HG03558 (cell line): ENCODE results near the gene ACSL3.
"Not testable (repeated sequence)": the region's sequence is repeated elsewhere in the genome, so short reads cannot be mapped to it uniquely, and the experiment has no call there.

ENCODE experiments used
- ATAC-seq: cut with Tn5 transposase; IDR thresholded peaks from one replicate; pipeline ENCODE4 v1.9.1; 2021; ENCODE audit warnings: moderate number of reproducible peaks; ENCODE audit not compliant: unreplicated experiment; ENCODE audit errors: extremely low read depth

Gene ACSL3

DNA sequence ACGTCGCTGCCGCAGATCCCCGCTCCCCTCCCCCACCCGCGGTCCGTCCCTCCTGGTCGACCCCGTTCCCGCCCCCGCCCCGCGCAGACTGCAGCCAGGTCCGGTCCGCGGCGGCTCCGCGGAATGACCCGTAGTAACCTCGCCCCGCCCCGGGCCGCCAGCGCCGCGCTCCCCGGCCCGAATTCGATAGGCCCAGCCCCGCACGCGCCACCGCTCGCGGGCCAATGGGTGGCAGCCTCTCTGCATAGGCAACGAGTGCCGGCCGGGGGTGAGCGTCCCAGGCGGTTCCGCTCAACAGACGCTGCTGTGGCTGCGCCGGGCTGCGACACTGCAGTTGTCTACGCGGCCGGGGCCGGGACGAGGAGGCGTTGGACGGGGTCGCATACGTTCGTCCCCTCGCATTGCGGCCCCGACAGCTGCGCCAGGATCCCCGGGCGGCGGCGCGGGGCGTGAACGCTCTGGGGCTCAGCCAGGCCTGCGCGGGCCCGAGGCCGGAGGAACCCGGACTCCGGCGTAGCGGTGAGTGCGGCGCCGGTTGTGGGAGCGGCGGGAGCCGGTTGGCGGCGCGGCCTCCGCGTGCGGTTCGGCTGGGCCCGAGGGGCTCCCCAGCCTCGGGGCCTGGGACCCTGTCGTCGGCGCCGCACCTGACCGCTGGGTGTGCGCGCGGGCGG, at the start of gene ACSL3:
TSS of gene ACSL3 (plus strand) at position 297 of the 671 bp plus-strand sequence. CDS start 47,737 bp downstream, outside the sequence.
- peak; percentile 97 for ATAC-seq

DNA sequence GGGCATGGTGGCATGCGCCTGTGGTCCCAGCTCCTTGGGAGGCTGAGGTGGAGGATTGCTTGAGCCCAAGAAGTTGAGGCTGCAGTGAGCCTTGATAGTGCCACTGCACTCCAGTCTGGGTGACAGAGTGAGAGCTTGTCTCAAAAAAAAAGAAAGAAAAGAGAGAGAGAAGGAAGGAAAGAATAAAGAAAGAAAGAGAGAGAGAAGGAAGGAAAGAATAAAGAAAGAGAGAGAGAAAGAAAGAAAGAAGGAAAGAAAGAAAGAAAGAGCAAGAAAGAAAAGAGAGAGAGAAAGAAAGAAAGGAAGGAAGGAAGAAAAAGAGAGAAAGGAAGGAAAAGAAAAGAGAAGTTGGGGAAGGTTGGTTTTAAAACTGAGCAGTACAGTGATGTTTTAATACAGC, 49.0 kb upstream of the ACSL3 start:
- ATAC-seq = no peak

DNA sequence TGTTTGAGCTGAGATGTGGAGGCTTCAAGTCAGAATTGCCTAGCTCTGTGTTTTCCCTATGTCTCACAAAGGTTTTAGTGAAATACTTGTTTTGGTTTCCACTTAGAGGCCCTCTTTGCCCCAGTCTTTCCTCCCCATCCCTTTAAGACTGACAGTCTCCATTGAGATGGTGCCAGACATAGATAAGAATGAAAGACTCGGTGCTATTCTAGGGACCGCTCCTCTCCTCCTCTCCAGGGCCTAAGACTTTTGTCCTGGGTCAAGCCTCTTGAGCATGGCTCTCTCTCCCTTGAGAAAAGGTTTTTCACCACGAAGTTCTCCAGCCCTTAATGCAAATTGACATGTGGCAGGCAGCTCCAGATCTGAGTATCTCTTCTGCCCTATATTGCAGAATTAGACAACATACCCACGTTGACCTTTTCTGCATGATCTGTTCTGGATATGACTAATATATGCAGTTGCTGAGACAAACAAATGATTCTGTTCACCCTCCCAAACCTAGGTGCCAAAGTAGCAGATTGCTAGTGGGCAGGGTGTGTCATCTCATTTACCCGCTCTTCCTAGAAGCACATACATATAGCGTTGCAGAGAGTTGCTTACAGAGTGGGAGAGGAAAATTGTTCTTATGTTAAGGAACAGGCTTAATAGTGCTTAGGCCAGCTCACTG, 47.5 kb upstream of the ACSL3 start:
- peak; percentile 95 for ATAC-seq

DNA sequence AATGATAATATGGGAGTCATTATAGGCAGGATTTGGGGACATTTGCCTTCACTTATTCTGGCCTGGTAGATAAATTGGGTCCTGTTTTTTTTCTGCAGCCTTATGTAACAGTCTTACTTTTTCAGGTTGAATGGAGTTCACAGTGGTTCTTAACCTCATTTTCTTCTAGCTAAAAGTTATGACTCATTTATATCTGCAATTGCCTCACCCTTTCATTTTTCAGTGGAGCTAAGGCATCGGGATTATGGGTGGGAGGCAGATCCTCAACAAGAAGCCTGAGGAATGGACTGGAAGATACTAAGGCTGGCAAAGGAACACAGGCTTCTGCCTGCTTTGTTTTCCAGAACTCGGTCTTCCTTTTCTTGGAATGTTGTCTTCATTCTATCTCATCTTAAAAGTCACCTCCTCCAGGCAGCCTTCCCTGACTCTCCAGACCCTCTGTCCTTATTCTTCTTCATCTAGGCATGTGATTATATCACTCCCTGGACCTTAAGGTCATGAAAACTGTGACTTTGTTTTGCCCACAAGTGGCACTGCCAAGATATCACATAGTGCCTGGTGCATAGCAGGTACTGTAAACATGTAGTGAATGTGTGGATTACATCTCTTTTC, 41.0 kb upstream of the ACSL3 start:
- ATAC-seq = no peak

DNA sequence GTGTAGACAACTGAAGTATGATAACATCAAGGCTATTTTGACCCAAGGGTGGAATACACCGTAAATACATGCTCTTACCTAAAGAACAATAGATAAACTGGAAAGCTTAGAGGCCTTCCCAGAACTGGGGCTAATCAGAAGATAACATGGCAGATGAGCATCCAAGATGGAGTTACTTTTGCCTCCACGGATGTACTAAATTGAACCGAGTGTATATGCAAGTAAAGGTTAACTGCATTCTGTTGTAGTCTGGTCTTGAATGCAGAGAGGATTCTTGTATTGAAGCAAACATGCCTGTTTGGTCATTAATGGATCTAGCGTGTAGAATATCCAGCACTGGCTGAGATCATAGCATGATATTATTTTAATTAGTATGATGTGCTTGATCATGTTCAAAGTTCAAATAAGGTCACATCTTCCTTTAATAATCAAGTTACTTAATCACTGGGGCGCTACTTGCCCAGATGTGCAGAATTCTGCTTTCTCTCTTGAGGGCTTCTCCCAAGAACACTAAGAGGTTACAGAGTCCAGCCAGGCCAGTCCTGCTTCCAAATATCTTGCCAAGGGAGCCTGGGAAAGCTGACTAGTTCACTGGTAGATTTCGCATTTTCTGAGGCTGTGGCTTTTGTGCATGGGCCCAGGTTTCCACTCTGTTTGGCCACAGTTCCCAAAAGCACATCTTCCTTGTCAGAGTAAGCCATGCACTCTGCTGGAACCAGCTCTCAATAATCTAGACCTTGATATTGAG, 37.5 kb upstream of the ACSL3 start:
- ATAC-seq = no peak

DNA sequence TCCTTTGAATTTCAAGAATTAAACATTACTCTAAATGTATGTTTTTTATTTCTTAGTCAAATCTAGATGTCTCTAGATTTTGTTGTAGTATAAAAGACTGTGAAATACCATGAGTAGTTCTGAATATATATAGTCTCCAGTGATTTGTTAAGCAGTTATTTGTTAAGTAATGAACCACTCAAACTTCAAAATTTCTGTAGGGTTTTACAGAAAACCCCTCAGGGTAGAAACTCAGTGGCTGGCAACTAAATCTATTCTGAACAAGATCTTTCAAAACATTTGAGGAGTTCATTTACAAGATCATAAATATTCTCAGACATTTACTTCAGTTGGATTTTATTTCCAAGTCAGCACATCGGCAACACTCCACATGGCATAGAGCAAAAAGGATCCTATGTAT, 35.8 kb upstream of the ACSL3 start:
- ATAC-seq = no peak

DNA sequence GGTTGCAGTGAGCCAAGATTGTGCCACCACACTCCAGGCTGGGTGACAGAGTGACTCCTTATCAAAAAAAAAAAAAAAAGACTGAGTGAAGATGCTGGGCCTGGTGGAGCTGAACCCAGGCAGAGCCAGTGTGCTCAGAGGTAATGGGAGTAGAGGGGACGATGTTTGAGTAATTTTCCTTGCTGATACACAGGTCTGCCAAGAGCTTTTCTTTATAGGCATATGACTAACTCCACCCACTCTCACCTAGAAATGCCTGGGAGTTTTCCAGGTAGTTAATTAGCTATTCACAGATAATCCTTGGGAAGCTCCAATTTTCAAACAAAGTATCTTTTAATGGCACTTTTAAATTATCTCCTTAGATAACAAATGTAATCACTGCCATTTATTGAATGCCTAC, 33.4 kb upstream of the ACSL3 start:
- no peak for ATAC-seq

DNA sequence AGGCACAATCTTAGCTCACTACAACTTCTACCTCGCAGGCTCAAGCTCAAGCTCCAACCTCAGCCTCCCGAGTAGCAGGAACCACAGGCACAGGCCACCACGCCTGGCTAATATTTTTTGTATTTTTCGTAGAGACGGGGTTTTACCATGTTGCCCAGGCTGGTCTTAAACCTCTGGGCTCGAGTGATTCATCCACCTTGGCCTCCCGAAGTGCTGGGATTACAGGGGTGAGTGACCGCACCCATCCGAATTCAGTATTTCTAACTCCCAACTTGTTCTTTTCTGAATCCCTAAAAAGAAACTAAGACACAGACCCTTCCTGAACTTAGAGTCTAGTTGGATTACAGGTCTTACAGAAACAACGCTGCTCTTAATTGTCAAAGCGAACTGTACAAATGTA, 32.3 kb upstream of the ACSL3 start:
- no peak for ATAC-seq

DNA sequence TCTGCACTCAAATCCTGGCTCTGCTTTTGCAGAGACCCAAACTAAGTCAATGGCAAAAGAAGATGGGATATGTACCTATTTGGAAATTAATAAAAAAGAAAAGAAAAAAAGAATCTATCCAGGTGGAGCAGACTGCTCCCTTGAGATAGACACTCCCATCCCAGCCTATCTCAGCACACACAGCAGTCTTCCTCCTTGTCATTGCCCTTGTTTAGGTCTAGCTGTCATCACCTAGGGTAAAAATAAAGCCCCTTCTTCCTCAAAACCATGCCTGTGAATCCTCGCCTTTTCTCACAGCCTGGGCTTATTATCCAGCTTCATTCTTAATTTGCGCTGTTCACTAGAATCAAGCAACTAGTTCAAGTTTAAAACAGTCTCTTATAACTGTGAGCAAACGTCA, 30.7 kb upstream of the ACSL3 start:
- ATAC-seq = no peak

DNA sequence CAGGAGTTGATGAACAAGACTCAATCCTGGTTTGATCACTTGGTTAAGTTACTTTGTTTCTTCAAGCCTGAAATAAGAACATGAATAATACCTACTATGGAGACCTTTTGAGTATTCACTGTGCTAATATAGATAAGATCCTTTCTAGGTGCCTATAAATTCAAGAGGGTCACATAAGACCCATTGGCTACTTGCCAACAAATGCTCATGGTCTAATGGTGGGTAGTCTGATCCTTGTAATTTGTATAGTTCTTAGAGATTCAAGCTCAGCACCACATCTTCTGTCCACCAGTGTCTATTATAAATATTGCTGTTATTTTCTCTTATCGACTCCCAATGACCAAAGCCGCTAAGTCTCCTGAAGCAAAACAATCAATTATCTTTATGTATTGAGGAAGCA, 27.4 kb upstream of the ACSL3 start:
- ATAC-seq = no peak

DNA sequence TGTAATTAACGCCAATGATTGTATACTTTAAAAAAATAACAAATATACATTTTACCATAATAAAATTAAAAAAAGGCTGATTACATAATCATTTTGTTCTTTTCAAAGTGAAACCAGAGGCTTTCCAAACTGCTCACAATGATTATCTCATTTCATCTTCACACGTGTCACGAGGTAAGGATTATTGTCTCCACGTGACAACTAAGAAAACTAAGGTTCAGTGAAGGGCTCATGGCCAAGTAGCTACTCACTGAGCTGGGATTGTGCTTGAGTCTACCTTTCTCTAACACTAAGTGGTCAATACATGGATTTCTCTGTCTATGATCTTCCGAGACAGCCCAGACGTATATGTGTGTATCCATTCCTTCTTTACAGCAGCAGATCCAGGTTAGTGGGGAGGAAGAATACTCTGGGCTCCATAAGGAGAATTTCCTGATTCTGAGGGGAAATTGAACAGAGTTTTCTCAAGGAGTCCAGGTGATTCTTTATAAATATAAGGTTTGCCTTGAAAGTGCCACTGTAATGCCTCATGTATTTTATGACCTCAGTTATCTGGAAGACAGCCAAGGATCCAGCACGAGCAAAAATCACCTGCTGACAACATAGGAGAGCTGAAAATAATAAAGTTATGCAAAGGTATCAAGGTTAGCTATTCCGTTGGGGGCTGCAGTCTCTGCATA, 25.6 kb upstream of the ACSL3 start:
- ATAC-seq = no peak

DNA sequence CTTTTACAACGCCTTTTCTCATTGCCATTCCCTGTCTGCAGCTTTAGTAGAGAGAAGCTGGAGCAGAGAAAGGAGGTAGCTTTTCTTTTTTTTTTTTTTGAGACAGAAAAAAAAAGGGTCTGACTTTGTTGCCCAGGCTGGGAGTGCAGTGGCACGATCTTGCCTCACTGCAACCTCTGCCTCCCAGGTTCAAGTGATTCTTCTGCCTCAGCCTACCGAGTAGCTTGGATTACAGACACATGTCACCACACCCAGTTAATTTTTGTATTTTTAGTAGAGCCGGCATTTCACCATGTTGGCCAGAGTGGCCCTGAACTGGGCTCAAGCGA, 25.0 kb upstream of the ACSL3 start:
- no peak for ATAC-seq

DNA sequence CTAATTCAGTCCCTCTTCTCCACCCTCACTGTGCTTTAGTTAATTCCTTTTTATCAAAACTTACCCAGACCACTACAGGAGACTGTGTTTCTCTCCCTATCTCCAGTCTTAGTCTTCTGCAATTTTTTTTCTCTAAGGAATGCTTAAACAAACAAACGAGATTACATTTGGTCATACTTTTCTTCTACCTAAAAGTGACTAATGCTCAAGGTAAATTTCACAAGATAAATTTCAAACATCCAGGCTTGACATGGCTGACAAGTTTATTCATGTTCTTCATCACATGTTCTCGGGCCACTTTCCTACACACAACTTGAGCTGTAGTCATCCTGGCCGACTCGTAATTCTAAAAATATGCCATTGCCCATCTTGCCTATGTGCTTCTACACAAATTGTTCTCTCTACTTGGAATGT, 23.2 kb upstream of the ACSL3 start:
- no peak for ATAC-seq

DNA sequence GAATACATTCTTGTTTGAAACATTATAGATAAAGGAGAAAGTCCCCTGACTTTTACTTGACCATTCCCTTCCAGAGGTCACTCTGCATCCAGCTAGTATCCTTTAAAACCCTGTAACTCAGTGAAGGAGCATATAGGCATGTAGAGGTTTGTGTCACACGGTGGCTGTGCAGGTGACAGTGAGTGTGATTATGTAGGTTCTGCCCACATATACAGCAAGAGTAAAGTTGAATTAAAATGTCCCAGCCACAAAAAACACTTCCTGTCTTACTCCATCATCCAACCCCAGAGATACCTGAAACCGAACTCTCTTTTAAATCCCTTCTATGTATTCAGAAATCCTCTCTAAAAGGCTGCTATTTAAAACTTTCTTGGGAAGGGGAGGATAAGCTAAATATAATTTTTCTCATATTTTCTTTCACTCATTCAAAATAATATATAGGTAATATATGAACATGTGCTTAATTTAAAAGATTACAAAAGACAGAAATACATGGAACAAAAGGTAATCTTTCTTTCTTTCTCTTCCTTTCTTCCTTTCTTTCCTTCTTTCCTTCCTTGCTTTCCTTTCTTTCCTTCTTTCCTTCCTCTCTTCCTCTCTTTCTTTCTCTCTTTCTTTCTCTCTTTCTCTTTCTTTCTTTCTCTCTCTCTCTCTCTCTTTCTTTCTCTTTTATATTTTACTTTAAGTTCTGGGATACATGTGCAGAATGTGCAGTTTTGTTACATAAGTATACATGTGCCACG, 20.6 kb upstream of the ACSL3 start:
- no peak for ATAC-seq

DNA sequence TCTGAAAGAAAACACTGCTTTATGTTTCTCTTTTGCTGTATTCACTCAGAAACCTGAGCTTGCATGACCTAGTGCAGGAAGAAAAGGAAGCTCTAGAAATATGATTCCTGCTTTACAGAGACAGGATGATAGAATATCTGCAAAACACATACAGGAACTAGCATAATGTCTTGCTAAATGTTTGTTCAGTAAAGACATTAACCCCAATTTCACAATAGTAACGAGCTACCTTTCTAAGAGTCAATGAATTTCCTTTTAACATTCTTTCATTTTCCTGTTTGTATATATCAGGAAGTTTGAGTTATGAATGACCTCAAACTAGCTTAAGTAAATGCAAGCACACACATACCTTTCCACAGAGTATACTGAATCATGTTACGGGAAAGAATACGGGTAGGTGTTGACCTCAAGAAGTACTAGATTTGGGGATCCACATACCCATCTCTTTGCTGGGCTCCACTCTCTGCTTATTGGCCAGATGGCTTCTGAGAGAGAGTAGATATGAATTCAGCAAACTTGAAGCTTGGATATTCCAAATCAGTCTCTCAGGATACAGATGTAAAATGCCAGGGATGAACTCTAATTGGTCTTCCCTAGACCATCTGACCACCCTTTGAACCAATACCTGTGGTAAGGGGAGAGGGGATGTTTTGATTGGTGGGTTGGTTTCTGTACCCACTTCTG, 18.2 kb upstream of the ACSL3 start:
- ATAC-seq = no peak

DNA sequence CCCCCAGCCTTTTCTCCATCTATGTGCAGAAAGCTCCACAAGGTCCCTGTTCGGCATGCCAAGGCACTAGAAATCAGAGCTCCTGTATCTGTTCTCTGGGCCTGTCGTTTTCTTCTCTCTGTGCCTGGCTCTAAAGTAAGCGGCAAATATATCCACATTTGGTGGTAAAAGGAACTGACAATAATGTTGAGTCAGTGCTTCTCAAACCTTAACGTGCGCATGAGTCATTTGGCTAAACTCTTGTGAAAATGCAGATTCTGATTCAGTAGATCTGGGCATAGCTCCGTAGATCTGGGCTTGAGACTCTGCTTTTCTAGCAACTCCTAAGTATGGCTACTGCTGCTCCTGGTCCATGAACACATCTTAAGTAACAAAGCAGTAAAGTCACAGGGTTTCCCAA, 16.5 kb upstream of the ACSL3 start:
- ATAC-seq = no peak

DNA sequence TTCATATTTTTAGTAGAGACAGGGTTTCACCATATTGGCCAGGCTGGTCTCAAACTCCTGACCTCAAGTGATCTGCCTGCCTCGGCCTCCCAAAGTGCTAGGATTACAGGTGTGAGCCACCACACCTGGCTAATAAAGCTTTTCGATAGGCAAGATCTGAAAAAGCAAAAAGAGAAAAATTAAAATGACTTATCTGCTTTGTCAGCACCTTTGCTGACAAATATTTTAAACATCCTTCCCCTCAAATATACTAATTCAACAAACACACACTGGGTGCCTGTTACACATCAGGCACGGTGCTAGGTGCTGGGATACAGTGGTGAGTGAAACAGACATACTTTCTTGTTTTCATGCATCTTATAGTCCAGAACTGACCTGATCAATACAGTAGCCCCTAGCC, 15.5 kb upstream of the ACSL3 start:
- ATAC-seq = not testable (repeated sequence)

DNA sequence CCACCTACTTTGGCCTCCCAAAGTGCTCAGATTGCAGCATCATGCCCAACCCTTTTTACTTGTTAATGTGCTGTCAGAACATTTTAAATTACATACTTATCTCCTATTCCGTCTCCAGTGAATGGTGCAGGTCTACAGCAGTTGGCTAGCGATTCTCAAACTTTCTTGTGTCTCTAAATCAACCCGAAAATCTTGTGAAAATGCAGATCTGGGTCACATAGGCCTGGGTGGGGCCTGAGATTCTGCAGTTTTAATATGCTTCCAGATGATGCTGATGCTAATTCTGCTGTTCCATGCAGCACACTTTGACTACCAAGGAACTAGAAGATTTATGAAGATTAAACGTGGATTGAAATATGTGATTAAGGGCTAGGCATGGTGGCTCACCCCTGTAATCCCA, 14.8 kb upstream of the ACSL3 start:
- ATAC-seq = no peak

DNA sequence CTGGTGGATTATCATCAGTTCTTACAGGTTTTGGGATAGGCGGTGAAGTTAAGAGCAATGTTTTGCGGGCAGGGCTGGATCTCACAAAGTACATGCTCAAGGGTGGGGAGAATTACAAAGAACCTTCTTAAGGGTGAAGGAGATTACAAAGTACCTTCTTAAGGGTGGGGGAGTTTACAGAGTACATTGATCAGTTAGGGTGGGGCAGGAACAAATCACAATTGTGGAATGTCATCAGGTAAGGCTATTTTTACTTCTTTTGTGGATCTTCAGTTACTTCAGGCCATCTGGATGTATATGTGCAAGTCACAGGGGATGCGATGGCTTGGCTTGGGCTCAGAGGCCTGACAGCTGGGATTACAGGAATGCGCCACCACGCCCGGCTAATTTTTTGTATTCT, 12.8 kb upstream of the ACSL3 start:
- not testable (repeated sequence) for ATAC-seq
